Stimulated activated CD8-positive, alpha-beta memory T cell treated with anti-CD3 and anti-CD28 coated beads, Interleukin-2, amount 100 ng/mL, for 1 hour (primary cell): Measurements from ENCODE around the gene UBE2B.
"Not testable (repeated sequence)": the region's sequence is repeated elsewhere in the genome, so short reads cannot be mapped to it uniquely, and the experiment has no call there.

ENCODE experiments used
- DNase-seq, 2 donors: peaks; one replicate each; pipeline ENCODE4 v3.0.0-alpha.2; 2020; ENCODE audit warnings: low read depth in 2 of 2

The UBE2B gene

GRCh38 chr5:134398609-134399155 lies 27.3 kb downstream of the UBE2B start:
- no peak for DNase-seq

GRCh38 chr5:134403951-134404350 lies 32.6 kb downstream of the UBE2B start:
- DNase-seq, result no peak

- no peak for DNase-seq
Observed at GRCh38 chr5:134406390-134406789, 35.0 kb downstream of the UBE2B start.

GRCh38 chr5:134409321-134409720 lies 38.0 kb downstream of the UBE2B start:
- DNase-seq, result no peak

GRCh38 chr5:134410822-134411221 lies 39.5 kb downstream of the UBE2B start:
- no peak for DNase-seq

- DNase-seq, result no peak
Observed at GRCh38 chr5:134411228-134411545, 39.8 kb downstream of the UBE2B start.

GRCh38 chr5:134411546-134412266 lies 40.3 kb downstream of the UBE2B start, which contains the start of gene CDKN2AIPNL:
CDKN2AIPNL (minus strand) TSS chr5:134411881; CDS start chr5:134411854, 27 bp downstream.
- peak; percentile 75 to 81 for DNase-seq

GRCh38 chr5:134413046-134413445 lies 41.7 kb downstream of the UBE2B start:
- no peak for DNase-seq

GRCh38 chr5:134417707-134418106 lies 46.3 kb downstream of the UBE2B start:
- DNase-seq, result no peak

GRCh38 chr5:134418958-134419357 lies 47.6 kb downstream of the UBE2B start:
- no peak for DNase-seq

GRCh38 chr5:134420343-134420742 lies 49.0 kb downstream of the UBE2B start:
- DNase-seq, result no peak

GRCh38 chr5:134421038-134421437 lies 49.7 kb downstream of the UBE2B start:
- not testable (repeated sequence) for DNase-seq

GRCh38 chr5:134422791-134423365 lies 51.5 kb downstream of the UBE2B start:
- no peak for DNase-seq

- no peak for DNase-seq
Observed at GRCh38 chr5:134423376-134423775, 52.0 kb downstream of the UBE2B start.

- DNase-seq, result no peak
Observed at GRCh38 chr5:134426361-134426760, 55.0 kb downstream of the UBE2B start.

GRCh38 chr5:134427540-134428041 lies 56.2 kb downstream of the UBE2B start:
- no peak for DNase-seq

- no peak for DNase-seq
Observed at GRCh38 chr5:134430001-134430569, 58.7 kb downstream of the UBE2B start.

- no peak for DNase-seq
Observed at GRCh38 chr5:134432174-134432573, 60.8 kb downstream of the UBE2B start.

GRCh38 chr5:134432677-134433359 lies 61.4 kb downstream of the UBE2B start:
- no peak for DNase-seq

- DNase-seq, result no peak
Observed at GRCh38 chr5:134435560-134435959, 64.2 kb downstream of the UBE2B start.

GRCh38 chr5:134436523-134437339 lies 65.4 kb downstream of the UBE2B start:
- DNase-seq, result peak; percentile 15 to 31
